HEK293 (cell line): Measurements from ENCODE around the gene NPIPB2.

ENCODE experiments used
- BCL11A ChIP-seq: fragments of 450-650 bp; formaldehyde crosslinking; IDR thresholded peaks from 2 replicates; pipeline ENCODE4 v1.5.1; 2016; ENCODE audit warnings: low read depth, missing biosample characterization, missing genetic modification characterization
- EGR2 ChIP-seq: fragments of 450-650 bp; formaldehyde crosslinking; IDR thresholded peaks from 2 replicates; pipeline ENCODE4 v1.5.1; 2016; ENCODE audit warnings: low read depth, missing biosample characterization, missing genetic modification characterization
- FEZF1 ChIP-seq: fragments of 450-650 bp; formaldehyde crosslinking; IDR thresholded peaks from 2 replicates; pipeline ENCODE4 v1.5.1; 2016; ENCODE audit warnings: missing biosample characterization, missing genetic modification characterization
- MZF1 ChIP-seq: fragments of 450-650 bp; formaldehyde crosslinking; IDR thresholded peaks from 2 replicates; pipeline ENCODE4 v1.5.1; 2017; ENCODE audit warnings: missing biosample characterization, missing genetic modification characterization, borderline replicate concordance
- PATZ1 ChIP-seq: fragments of 450-650 bp; formaldehyde crosslinking; IDR thresholded peaks from 2 replicates; pipeline ENCODE4 v1.5.1; 2016; ENCODE audit warnings: missing biosample characterization, missing genetic modification characterization
- PRDM2 ChIP-seq: fragments of 450-650 bp; formaldehyde crosslinking; IDR thresholded peaks from 2 replicates; pipeline ENCODE4 v1.5.1; 2016; ENCODE audit warnings: missing biosample characterization, missing genetic modification characterization, borderline replicate concordance
- RBAK ChIP-seq: fragments of 450-650 bp; formaldehyde crosslinking; IDR thresholded peaks from 2 replicates; pipeline ENCODE4 v1.5.1; 2016; ENCODE audit warnings: missing biosample characterization, missing genetic modification characterization
- SCRT1 ChIP-seq: fragments of 450-650 bp; formaldehyde crosslinking; IDR thresholded peaks from 2 replicates; pipeline ENCODE4 v1.5.1; 2016; ENCODE audit warnings: missing biosample characterization, missing genetic modification characterization, borderline replicate concordance
- SCRT2 ChIP-seq: fragments of 450-650 bp; formaldehyde crosslinking; IDR thresholded peaks from 2 replicates; pipeline ENCODE4 v1.5.1; 2016; ENCODE audit warnings: missing biosample characterization, missing genetic modification characterization
- SP3 ChIP-seq: fragments of 450-650 bp; formaldehyde crosslinking; IDR thresholded peaks from 2 replicates; pipeline ENCODE4 v1.5.1; 2016; ENCODE audit warnings: missing biosample characterization, missing genetic modification characterization
- ZFP37 ChIP-seq: fragments of 450-650 bp; formaldehyde crosslinking; IDR thresholded peaks from 2 replicates; pipeline ENCODE4 v1.5.1; 2016; ENCODE audit warnings: missing biosample characterization, missing genetic modification characterization
- ZNF155 ChIP-seq: fragments of 450-650 bp; formaldehyde crosslinking; IDR thresholded peaks from 2 replicates; pipeline ENCODE4 v1.5.1; 2016; ENCODE audit warnings: missing biosample characterization, missing genetic modification characterization
- ZNF302 ChIP-seq: fragments of 450-650 bp; formaldehyde crosslinking; IDR thresholded peaks from 2 replicates; pipeline ENCODE4 v1.5.1; 2016; ENCODE audit warnings: missing biosample characterization, missing genetic modification characterization, low read depth
- ZNF324 ChIP-seq: fragments of 450-650 bp; formaldehyde crosslinking; IDR thresholded peaks from 2 replicates; pipeline ENCODE4 v1.5.1; 2016; ENCODE audit warnings: missing biosample characterization, missing genetic modification characterization
- ZNF335 ChIP-seq: fragments of 450-650 bp; formaldehyde crosslinking; conservative IDR thresholded peaks from 2 replicates; pipeline ENCODE4 v1.5.1; 2016; ENCODE audit warnings: missing biosample characterization, missing genetic modification characterization
- ZNF404 ChIP-seq: fragments of 450-650 bp; formaldehyde crosslinking; IDR thresholded peaks from 2 replicates; pipeline ENCODE4 v1.5.1; 2017; ENCODE audit warnings: missing biosample characterization, missing genetic modification characterization
- ZNF529 ChIP-seq: fragments of 450-650 bp; formaldehyde crosslinking; IDR thresholded peaks from 2 replicates; pipeline ENCODE4 v1.5.1; 2017; ENCODE audit warnings: missing genetic modification characterization, missing biosample characterization; ENCODE audit not compliant: insufficient replicate concordance
- ZNF561 ChIP-seq: fragments of 450-650 bp; IDR thresholded peaks from 2 replicates; pipeline ENCODE4 v1.5.1; 2018; ENCODE audit warnings: missing biosample characterization, missing genetic modification characterization, borderline replicate concordance
- ZNF571 ChIP-seq: fragments of 450-650 bp; formaldehyde crosslinking; IDR thresholded peaks from 2 replicates; pipeline ENCODE4 v1.5.0; 2017; ENCODE audit warnings: missing biosample characterization, missing genetic modification characterization
- ZNF670 ChIP-seq: fragments of 450-650 bp; formaldehyde crosslinking; IDR thresholded peaks from 2 replicates; pipeline ENCODE4 v1.5.1; 2016; ENCODE audit warnings: missing biosample characterization, missing genetic modification characterization, low read depth
- ZNF692 ChIP-seq: fragments of 450-650 bp; formaldehyde crosslinking; IDR thresholded peaks from 2 replicates; pipeline ENCODE4 v1.5.1; 2016; ENCODE audit warnings: missing biosample characterization, missing genetic modification characterization
- ZNF76 ChIP-seq: fragments of 450-650 bp; formaldehyde crosslinking; IDR thresholded peaks from 2 replicates; pipeline ENCODE4; 2016; ENCODE audit warnings: low read depth, missing biosample characterization, missing genetic modification characterization, borderline replicate concordance
- TF ChIP-seq, protein P1 (sequence below): fragments of 450-650 bp; formaldehyde crosslinking; IDR thresholded peaks from 2 replicates; pipeline ENCODE4 v1.5.1; 2016; ENCODE audit warnings: missing biosample characterization, missing genetic modification characterization
- TF ChIP-seq, protein P2 (sequence below): fragments of 450-650 bp; formaldehyde crosslinking; IDR thresholded peaks from 2 replicates; pipeline ENCODE4 v1.5.1; 2016; ENCODE audit warnings: missing biosample characterization, missing genetic modification characterization

Gene NPIPB2

GRCh38 chr16:11977376-11978041 lies 35.7 kb upstream of the NPIPB2 start (continued):
- no peak for TF ChIP-seq RBAK (tag by site-specific recombination)
- TF ChIP-seq, protein P1, sequence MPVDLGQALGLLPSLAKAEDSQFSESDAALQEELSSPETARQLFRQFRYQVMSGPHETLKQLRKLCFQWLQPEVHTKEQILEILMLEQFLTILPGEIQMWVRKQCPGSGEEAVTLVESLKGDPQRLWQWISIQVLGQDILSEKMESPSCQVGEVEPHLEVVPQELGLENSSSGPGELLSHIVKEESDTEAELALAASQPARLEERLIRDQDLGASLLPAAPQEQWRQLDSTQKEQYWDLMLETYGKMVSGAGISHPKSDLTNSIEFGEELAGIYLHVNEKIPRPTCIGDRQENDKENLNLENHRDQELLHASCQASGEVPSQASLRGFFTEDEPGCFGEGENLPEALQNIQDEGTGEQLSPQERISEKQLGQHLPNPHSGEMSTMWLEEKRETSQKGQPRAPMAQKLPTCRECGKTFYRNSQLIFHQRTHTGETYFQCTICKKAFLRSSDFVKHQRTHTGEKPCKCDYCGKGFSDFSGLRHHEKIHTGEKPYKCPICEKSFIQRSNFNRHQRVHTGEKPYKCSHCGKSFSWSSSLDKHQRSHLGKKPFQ (tag by site-specific recombination): no peak
- no peak for TF ChIP-seq ZNF155 (tag by site-specific recombination)
- no peak for TF ChIP-seq ZNF571 (tag by site-specific recombination)
- TF ChIP-seq SP3 (tag by site-specific recombination): no peak
- TF ChIP-seq MZF1 (tag by site-specific recombination): 0 out of 2 replicates have a peak, but pooled peaks have one; percentile 7
- TF ChIP-seq, protein P2, sequence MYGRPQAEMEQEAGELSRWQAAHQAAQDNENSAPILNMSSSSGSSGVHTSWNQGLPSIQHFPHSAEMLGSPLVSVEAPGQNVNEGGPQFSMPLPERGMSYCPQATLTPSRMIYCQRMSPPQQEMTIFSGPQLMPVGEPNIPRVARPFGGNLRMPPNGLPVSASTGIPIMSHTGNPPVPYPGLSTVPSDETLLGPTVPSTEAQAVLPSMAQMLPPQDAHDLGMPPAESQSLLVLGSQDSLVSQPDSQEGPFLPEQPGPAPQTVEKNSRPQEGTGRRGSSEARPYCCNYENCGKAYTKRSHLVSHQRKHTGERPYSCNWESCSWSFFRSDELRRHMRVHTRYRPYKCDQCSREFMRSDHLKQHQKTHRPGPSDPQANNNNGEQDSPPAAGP (tag by site-specific recombination): no peak
- no peak for TF ChIP-seq FEZF1 (tag by site-specific recombination)
- TF ChIP-seq ZNF529 (tag by site-specific recombination): no peak
- peak; percentile 93 for TF ChIP-seq ZNF76 (tag by site-specific recombination)
- TF ChIP-seq ZNF335 (tag by site-specific recombination): peak; percentile 55
- no peak for TF ChIP-seq ZNF324 (tag by site-specific recombination)
- no peak for TF ChIP-seq SCRT1
- TF ChIP-seq EGR2 (tag by site-specific recombination): 0 out of 2 replicates have a peak, but pooled peaks have one; percentile 33
- no peak for TF ChIP-seq PRDM2 (tag by site-specific recombination)
- TF ChIP-seq ZNF302 (tag by site-specific recombination): no peak
- TF ChIP-seq ZNF404 (tag by site-specific recombination): no peak
- TF ChIP-seq BCL11A (tag by site-specific recombination): no peak
- TF ChIP-seq PATZ1 (tag by site-specific recombination): peak; percentile 28; the same call in 1 of the 2 replicates
- TF ChIP-seq ZNF670 (tag by site-specific recombination): no peak
- TF ChIP-seq ZFP37 (tag by site-specific recombination): no peak
- TF ChIP-seq ZNF561 (tag by site-specific recombination): no peak
- TF ChIP-seq SCRT2 (tag by site-specific recombination): no peak
- TF ChIP-seq ZNF692 (tag by site-specific recombination): no peak
